MM.1S (cell line): Measurements from ENCODE around the gene ANKRD66.

Experiments
- DNase-seq: peaks from one replicate; pipeline ENCODE4 v3.0.0-alpha.2; 2015
- H2AFZ ChIP-seq: fragments of 300-600 bp; sonication (generic); 2 replicates; pipeline ENCODE4 v1.6.0; 2016; ENCODE audit warnings: antibody characterized with exemption, low read length
- H3F3A ChIP-seq: fragments of 300-600 bp; sonication (generic); 2 replicates; pipeline ENCODE4 v1.6.1; 2016; ENCODE audit warnings: mild to moderate bottlenecking, antibody characterized with exemption, low read length, moderate library complexity, mixed read lengths; ENCODE audit not compliant: insufficient read depth
- H3K27ac ChIP-seq: fragments of 300-600 bp; sonication (generic); 2 replicates; pipeline ENCODE4 v1.5.1; 2016; ENCODE audit warnings: mild to moderate bottlenecking, low read length
- H3K27me3 ChIP-seq: fragments of 300-600 bp; sonication (generic); replicated peaks from 2 replicates; pipeline ENCODE4 v1.6.0; 2016; ENCODE audit warnings: low read length; ENCODE audit not compliant: insufficient read depth
- H3K36me3 ChIP-seq: fragments of 300-600 bp; sonication (generic); replicated peaks from 2 replicates; pipeline ENCODE4 v1.6.1; 2016; ENCODE audit warnings: mild to moderate bottlenecking, low read length, mixed read lengths; ENCODE audit not compliant: insufficient read depth
- H3K4me1 ChIP-seq: fragments of 300-600 bp; sonication (generic); 2 replicates; pipeline ENCODE4 v1.6.1; 2016; ENCODE audit warnings: low read length, mixed read lengths
- H3K4me2 ChIP-seq: fragments of 300-600 bp; sonication (generic); 2 replicates; pipeline ENCODE4 v1.6.0; 2016; ENCODE audit warnings: low read depth, low read length
- H3K4me3 ChIP-seq: fragments of 300-600 bp; sonication (generic); 2 replicates; pipeline ENCODE4 v1.5.1; 2016; ENCODE audit warnings: low read length, mixed read lengths
- H3K79me2 ChIP-seq: fragments of 300-600 bp; sonication (generic); 2 replicates; pipeline ENCODE4 v1.6.1; 2016; ENCODE audit warnings: mixed run types, low read length, mixed read lengths
- H3K9ac ChIP-seq: fragments of 300-600 bp; sonication (generic); 2 replicates; pipeline ENCODE4 v1.6.1; 2016; ENCODE audit warnings: low read length, mixed read lengths
- H3K9me2 ChIP-seq: fragments of 300-600 bp; sonication (generic); replicated peaks from 2 replicates; pipeline ENCODE4 v1.6.1; 2016; ENCODE audit warnings: mild to moderate bottlenecking, low read length, mixed read lengths; ENCODE audit not compliant: insufficient read depth
- H3K9me3 ChIP-seq: fragments of 300-600 bp; sonication (generic); replicated peaks from 2 replicates; pipeline ENCODE4 v1.6.1; 2016; ENCODE audit warnings: mild to moderate bottlenecking, low read length, mixed read lengths; ENCODE audit not compliant: insufficient read depth
- H4K20me1 ChIP-seq: fragments of 300-600 bp; sonication (generic); 2 replicates; pipeline ENCODE4 v1.6.1; 2016; ENCODE audit warnings: mild to moderate bottlenecking, low read length, moderate library complexity, mixed read lengths; ENCODE audit not compliant: insufficient read depth
- EZH2 ChIP-seq: fragments of 300-600 bp; sonication (generic); optimal IDR thresholded peaks from 2 replicates; pipeline ENCODE3; 2017; ENCODE audit warnings: low read depth, mild to moderate bottlenecking, antibody characterized with exemption, low read length, mixed read lengths
- EZH2phosphoT487 ChIP-seq: fragments of 300-600 bp; sonication (generic); IDR thresholded peaks from 2 replicates; pipeline ENCODE4 v1.6.1; 2018; ENCODE audit warnings: antibody characterized with exemption, low read length
- TF ChIP-seq, protein P1 (sequence below): fragments of 300-600 bp; sonication (generic); IDR thresholded peaks from 2 replicates; pipeline ENCODE4 v1.5.1; 2016; ENCODE audit warnings: antibody characterized with exemption, low read length, mixed read lengths

The ANKRD66 gene

GRCh38 chr6:46735720-46736031 lies 11.1 kb upstream of the ANKRD66 start:
- H3K36me3 ChIP-seq, result no peaks in the 10 kb centered on the region; the same call in 1 of the 2 replicates
- no peaks in the 10 kb centered on the region for H3K79me2 ChIP-seq
- H3K9me3 ChIP-seq, result no peaks in the 10 kb centered on the region
- H3K9me2 ChIP-seq, result no peaks in the 10 kb centered on the region
- H3K27ac ChIP-seq, result no peak overlapping the region
- no peaks in the 10 kb centered on the region for H4K20me1 ChIP-seq
- H3K4me2 ChIP-seq, result peak overlapping the region; percentile 74; the same call in 1 of the 2 replicates
- H3K4me1 ChIP-seq, result no peaks in the 10 kb centered on the region
- TF ChIP-seq, protein P1, sequence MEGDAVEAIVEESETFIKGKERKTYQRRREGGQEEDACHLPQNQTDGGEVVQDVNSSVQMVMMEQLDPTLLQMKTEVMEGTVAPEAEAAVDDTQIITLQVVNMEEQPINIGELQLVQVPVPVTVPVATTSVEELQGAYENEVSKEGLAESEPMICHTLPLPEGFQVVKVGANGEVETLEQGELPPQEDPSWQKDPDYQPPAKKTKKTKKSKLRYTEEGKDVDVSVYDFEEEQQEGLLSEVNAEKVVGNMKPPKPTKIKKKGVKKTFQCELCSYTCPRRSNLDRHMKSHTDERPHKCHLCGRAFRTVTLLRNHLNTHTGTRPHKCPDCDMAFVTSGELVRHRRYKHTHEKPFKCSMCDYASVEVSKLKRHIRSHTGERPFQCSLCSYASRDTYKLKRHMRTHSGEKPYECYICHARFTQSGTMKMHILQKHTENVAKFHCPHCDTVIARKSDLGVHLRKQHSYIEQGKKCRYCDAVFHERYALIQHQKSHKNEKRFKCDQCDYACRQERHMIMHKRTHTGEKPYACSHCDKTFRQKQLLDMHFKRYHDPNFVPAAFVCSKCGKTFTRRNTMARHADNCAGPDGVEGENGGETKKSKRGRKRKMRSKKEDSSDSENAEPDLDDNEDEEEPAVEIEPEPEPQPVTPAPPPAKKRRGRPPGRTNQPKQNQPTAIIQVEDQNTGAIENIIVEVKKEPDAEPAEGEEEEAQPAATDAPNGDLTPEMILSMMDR, result no peak
- TF ChIP-seq EZH2 (no peak), EZH2phosphoT487 (no peak)
- no peaks in the 10 kb centered on the region for H3F3A ChIP-seq
- H3K4me3 ChIP-seq, result no peak overlapping the region
- no peaks in the 10 kb centered on the region for H3K27me3 ChIP-seq
- no peak overlapping the region for H3K9ac ChIP-seq
- no peak overlapping the region for H2AFZ ChIP-seq
- no peak for DNase-seq

DNA sequence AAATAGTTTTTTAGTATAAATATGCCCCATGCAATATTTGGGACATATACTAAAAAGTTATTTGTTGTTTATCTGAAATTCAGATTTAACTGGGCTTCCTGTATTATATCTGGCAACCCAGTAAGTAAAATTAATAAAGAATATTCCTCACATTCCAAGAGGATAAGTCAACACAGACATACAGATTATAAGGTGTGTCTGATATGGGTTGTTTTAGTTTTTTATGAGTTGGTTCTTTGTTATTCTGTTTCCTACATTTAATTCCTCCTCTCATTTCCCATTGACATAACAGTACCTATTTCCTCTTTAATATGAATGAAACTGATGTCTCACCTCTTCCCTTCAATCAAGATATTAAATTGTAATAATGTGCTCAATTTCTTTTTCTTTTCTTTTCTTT lies 9.8 kb upstream of the ANKRD66 start:
- Histone ChIP-seq H3K4me1 (no peaks in the 10 kb centered on the region), H3K9me3 (no peaks in the 10 kb centered on the region), H3K4me2 (no peak overlapping the region), H2AFZ (no peak overlapping the region), H3K27me3 (no peaks in the 10 kb centered on the region), H3K79me2 (no peaks in the 10 kb centered on the region), H3K9ac (no peak overlapping the region), H3K4me3 (no peak overlapping the region), H3K27ac (no peak overlapping the region), H3K36me3 (no peaks in the 10 kb centered on the region; the same call in 1 of the 2 replicates), H3F3A (no peaks in the 10 kb centered on the region), H3K9me2 (no peaks in the 10 kb centered on the region), H4K20me1 (no peaks in the 10 kb centered on the region)
- no peak for DNase-seq
- TF ChIP-seq EZH2, result no peak
- TF ChIP-seq, protein P1, result no peak
- TF ChIP-seq EZH2phosphoT487, result no peak

- DNase-seq, result no peak
- Histone ChIP-seq H3K4me1 (no peaks in the 10 kb centered on the region), H4K20me1 (no peaks in the 10 kb centered on the region), H3K27me3 (no peaks in the 10 kb centered on the region), H3K9ac (no peak overlapping the region), H3K9me2 (no peaks in the 10 kb centered on the region), H3K4me3 (no peak overlapping the region), H3F3A (no peaks in the 10 kb centered on the region), H3K79me2 (no peaks in the 10 kb centered on the region), H3K9me3 (no peaks in the 10 kb centered on the region), H3K36me3 (no peaks in the 10 kb centered on the region), H3K4me2 (no peak overlapping the region), H2AFZ (no peak overlapping the region), H3K27ac (no peak overlapping the region)
- no peak for TF ChIP-seq EZH2phosphoT487
- TF ChIP-seq, protein P1, result no peak
- no peak for TF ChIP-seq EZH2
These were observed 5.3 kb upstream of the ANKRD66 start for GRCh38 chr6:46741482-46741881.
